Hepatocyte (in vitro differentiated cells): ENCODE measurements around the gene VANGL2. TPM values are rescaled to one million over a fixed set of nuclear protein-coding genes. Genes with fewer than 3 reads are reported as not detected.

Source experiments
- DNase-seq: peaks from one replicate; pipeline ENCODE4 v3.0.0-alpha.2; 2016; ENCODE audit warnings: low spot score
- H2AFZ ChIP-seq: fragments of 200-600 bp; sonication (generic); 2 replicates; pipeline ENCODE4 v1.6.0; 2016; ENCODE audit warnings: antibody characterized with exemption, mild to moderate bottlenecking
- H3K27ac ChIP-seq: fragments of 200-600 bp; sonication (generic); 2 replicates; pipeline ENCODE4 v1.5.1; 2016; ENCODE audit warnings: mild to moderate bottlenecking
- H3K27me3 ChIP-seq: fragments of 200-600 bp; sonication (generic); 2 replicates; pipeline ENCODE4 v1.6.1; 2016
- H3K36me3 ChIP-seq: fragments of 200-600 bp; sonication (generic); replicated peaks from 2 replicates; pipeline ENCODE4 v1.5.1; 2016; ENCODE audit warnings: low read depth; ENCODE audit not compliant: insufficient read depth
- H3K4me1 ChIP-seq: fragments of 200-600 bp; sonication (generic); 2 replicates; pipeline ENCODE4 v1.5.1; 2016; ENCODE audit warnings: mild to moderate bottlenecking, moderate library complexity; ENCODE audit not compliant: insufficient read depth
- H3K4me2 ChIP-seq: fragments of 200-600 bp; sonication (generic); 2 replicates; pipeline ENCODE4 v1.6.0; 2016
- H3K4me3 ChIP-seq: fragments of 200-600 bp; sonication (generic); 2 replicates; pipeline ENCODE4 v1.5.1; 2016; ENCODE audit warnings: mild to moderate bottlenecking
- H3K79me2 ChIP-seq: fragments of 200-600 bp; sonication (generic); 2 replicates; pipeline ENCODE4 v1.6.0; 2017; ENCODE audit warnings: mild to moderate bottlenecking
- H3K9me2 ChIP-seq: fragments of 200-600 bp; sonication (generic); replicated peaks from 2 replicates; pipeline ENCODE4 v1.6.0; 2017; ENCODE audit warnings: mild to moderate bottlenecking; ENCODE audit not compliant: insufficient read depth
- H3K9me3 ChIP-seq: fragments of 200-600 bp; sonication (generic); 2 replicates; pipeline ENCODE4 v1.5.1; 2016; ENCODE audit warnings: low read depth, mild to moderate bottlenecking
- H4K20me1 ChIP-seq: fragments of 200-600 bp; sonication (generic); 2 replicates; pipeline ENCODE4 v1.6.0; 2016; ENCODE audit warnings: mild to moderate bottlenecking; ENCODE audit not compliant: insufficient read depth, poor library complexity, severe bottlenecking
- CTCF ChIP-seq: fragments of 200-600 bp; sonication (generic); IDR thresholded peaks from 2 replicates; pipeline ENCODE4 v1.5.1; 2016; ENCODE audit warnings: antibody characterized with exemption, mild to moderate bottlenecking; ENCODE audit not compliant: poor library complexity
- EZH2 ChIP-seq: fragments of 200-600 bp; sonication (generic); IDR thresholded peaks from 2 replicates; pipeline ENCODE4 v1.6.1; 2016; ENCODE audit warnings: antibody characterized with exemption, mild to moderate bottlenecking, borderline replicate concordance
- EZH2phosphoT487 ChIP-seq: fragments of 200-600 bp; sonication (generic); IDR thresholded peaks from one replicate; pipeline ENCODE4 v1.6.1; 2018; ENCODE audit warnings: antibody characterized with exemption, mild to moderate bottlenecking, low read depth, moderate library complexity; ENCODE audit not compliant: unreplicated experiment, severe bottlenecking
- WGBS: methylation state at CpG from one replicate; pipeline ENCODE4 v1.1.6; 2016; ENCODE audit warnings: low lambda C conversion rate; ENCODE audit errors: missing lambda C conversion rate; 5-methylcytosine and 5-hydroxymethylcytosine counted together
- polyA plus RNA-seq: library from polyadenylated mRNA; unstranded; fragments of >200 nt; fragmentation: Nextera tagmentation; extraction: Ambion mirVana; gene quantifications from 2 replicates; pipeline ENCODE4 v1.2.1, GENCODE V29; 2016
- total RNA-seq: library from RNA; depleted of rRNA; stranded (reverse); fragments of >200 nt; gene quantifications from 2 replicates; pipeline ENCODE4 v1.2.3, GENCODE V29; 2014

Gene VANGL2
- total and polyA plus RNA-seq, 2 experiments from 2014 or later = 8.2 to 10.9 TPM

DNA sequence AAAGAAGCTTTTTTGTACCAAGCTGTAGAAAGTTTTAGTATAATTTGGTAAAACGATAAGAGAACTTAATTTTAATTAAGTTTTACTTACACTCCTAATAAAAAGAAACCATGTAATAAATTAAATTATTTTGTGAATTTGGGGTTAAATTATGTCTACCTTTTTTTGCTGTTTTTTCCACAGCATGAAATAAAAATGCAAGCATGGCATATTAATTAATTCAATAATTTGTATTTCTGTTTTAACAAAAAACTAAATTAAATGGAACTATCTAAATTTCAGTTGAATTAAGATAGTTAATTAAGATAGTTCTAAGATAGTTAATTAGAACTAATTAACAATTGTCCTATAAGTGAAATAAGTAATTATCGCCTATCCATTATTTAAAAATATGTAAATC lies 39.4 kb downstream of the VANGL2 start:
- Histone ChIP-seq H4K20me1 (no peaks in the 10 kb centered on the region), H3K36me3 (no peaks in the 10 kb centered on the region), H3K4me2 (no peak overlapping the region), H2AFZ (no peak overlapping the region), H3K79me2 (no peaks in the 10 kb centered on the region), H3K9me3 (no peaks in the 10 kb centered on the region), H3K27ac (no peak overlapping the region), H3K27me3 (peaks cover 5% of the 10 kb centered on the region), H3K4me3 (no peak overlapping the region), H3K9me2 (no peaks in the 10 kb centered on the region), H3K4me1 (no peaks in the 10 kb centered on the region)
- TF ChIP-seq EZH2 = no peak
- TF ChIP-seq EZH2phosphoT487 = no peak
- TF ChIP-seq CTCF = no peak
- no peak for DNase-seq
- 66% methylated on average over 2 of the region's 2 CpGs for WGBS

DNA sequence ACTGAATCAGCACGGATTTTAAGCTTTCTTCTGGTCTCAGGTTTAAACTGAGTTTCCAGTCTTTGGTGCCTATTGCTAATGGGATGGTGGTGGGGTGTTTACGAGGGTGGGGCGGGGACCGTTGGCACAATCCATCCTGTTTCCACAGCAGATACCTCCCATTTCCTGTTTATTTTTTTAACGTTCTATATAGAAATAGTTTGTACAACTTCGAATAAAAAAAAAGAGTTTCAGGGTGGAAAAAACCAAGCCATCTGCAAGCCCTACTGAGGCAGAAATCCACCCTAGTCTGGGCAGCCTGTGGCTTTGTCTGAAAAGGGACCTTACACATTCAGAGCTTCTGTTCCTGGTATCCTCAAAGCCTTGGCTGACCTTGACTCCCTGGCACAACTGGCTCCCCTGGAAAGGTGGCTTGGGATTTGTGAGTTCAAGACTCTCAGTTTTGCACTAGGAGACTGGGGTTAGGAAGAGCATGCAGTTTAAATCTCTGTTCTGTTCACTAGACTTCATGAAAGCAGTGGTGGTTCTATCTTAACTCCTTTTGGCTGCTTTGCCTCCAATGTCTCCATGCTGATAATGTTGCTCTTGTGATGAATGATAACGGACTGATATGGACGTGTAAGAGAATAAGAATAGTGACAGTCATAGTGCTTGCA lies 46.7 kb downstream of the VANGL2 start:
- Histone ChIP-seq H3K27ac (peak overlapping the region; percentile 32), H3K36me3 (no peaks in the 10 kb centered on the region), H3K4me2 (no peak overlapping the region), H3K4me3 (no peak overlapping the region), H3K79me2 (no peaks in the 10 kb centered on the region), H3K4me1 (no peaks in the 10 kb centered on the region), H3K9me2 (no peaks in the 10 kb centered on the region), H2AFZ (no peak overlapping the region), H4K20me1 (no peaks in the 10 kb centered on the region), H3K9me3 (no peaks in the 10 kb centered on the region), H3K27me3 (no peaks in the 10 kb centered on the region)
- WGBS = 68% methylated on average over 8 of the region's 8 CpGs
- TF ChIP-seq EZH2phosphoT487 = no peak
- no peak for TF ChIP-seq EZH2
- no peak for TF ChIP-seq CTCF
- DNase-seq = no peak

- H3K79me2 ChIP-seq = no peaks in the 10 kb centered on the region
- H3K36me3 ChIP-seq = no peaks in the 10 kb centered on the region
- TF ChIP-seq EZH2phosphoT487 (no peak), EZH2 (no peak), CTCF (no peak)
- no peak overlapping the region for H3K4me2 ChIP-seq
- H3K4me1 ChIP-seq = no peaks in the 10 kb centered on the region
- H3K4me3 ChIP-seq = no peak overlapping the region
- no peak overlapping the region for H3K27ac ChIP-seq
- no peak overlapping the region for H2AFZ ChIP-seq
- DNase-seq = no peak
- no peaks in the 10 kb centered on the region for H3K9me2 ChIP-seq
- 88% methylated on average over 2 of the region's 2 CpGs for WGBS
- H4K20me1 ChIP-seq = no peaks in the 10 kb centered on the region
- H3K9me3 ChIP-seq = no peaks in the 10 kb centered on the region
- no peaks in the 10 kb centered on the region for H3K27me3 ChIP-seq
These were observed 49.1 kb downstream of the VANGL2 start for GRCh38 chr1:160449494-160449893.
